Measurements from ENCODE around the gene KCNK13.
"Not testable (repeated sequence)": the region's sequence is repeated elsewhere in the genome, so short reads cannot be mapped to it uniquely, and the experiment has no call there.

Gene KCNK13

GRCh38 chr14:90228478-90228877 is 166.7 kb downstream of the KCNK13 start:
- TF ChIP-seq, protein P1, sequence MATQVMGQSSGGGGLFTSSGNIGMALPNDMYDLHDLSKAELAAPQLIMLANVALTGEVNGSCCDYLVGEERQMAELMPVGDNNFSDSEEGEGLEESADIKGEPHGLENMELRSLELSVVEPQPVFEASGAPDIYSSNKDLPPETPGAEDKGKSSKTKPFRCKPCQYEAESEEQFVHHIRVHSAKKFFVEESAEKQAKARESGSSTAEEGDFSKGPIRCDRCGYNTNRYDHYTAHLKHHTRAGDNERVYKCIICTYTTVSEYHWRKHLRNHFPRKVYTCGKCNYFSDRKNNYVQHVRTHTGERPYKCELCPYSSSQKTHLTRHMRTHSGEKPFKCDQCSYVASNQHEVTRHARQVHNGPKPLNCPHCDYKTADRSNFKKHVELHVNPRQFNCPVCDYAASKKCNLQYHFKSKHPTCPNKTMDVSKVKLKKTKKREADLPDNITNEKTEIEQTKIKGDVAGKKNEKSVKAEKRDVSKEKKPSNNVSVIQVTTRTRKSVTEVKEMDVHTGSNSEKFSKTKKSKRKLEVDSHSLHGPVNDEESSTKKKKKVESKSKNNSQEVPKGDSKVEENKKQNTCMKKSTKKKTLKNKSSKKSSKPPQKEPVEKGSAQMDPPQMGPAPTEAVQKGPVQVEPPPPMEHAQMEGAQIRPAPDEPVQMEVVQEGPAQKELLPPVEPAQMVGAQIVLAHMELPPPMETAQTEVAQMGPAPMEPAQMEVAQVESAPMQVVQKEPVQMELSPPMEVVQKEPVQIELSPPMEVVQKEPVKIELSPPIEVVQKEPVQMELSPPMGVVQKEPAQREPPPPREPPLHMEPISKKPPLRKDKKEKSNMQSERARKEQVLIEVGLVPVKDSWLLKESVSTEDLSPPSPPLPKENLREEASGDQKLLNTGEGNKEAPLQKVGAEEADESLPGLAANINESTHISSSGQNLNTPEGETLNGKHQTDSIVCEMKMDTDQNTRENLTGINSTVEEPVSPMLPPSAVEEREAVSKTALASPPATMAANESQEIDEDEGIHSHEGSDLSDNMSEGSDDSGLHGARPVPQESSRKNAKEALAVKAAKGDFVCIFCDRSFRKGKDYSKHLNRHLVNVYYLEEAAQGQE (IDR thresholded peaks at IDR 0.05; ENCODE audit: insufficient replicate concordance, low read depth) = no peak
- TF ChIP-seq POLR2AphosphoS5 (IDR thresholded peaks at IDR 0.05; ENCODE audit: low read depth) (no peak), GABPA (IDR thresholded peaks at IDR 0.05; ENCODE audit: low read depth) (no peak), SPI1 (IDR thresholded peaks at IDR 0.05; ENCODE audit: borderline replicate concordance, low read depth) (no peak)
- TF ChIP-seq, protein P2, sequence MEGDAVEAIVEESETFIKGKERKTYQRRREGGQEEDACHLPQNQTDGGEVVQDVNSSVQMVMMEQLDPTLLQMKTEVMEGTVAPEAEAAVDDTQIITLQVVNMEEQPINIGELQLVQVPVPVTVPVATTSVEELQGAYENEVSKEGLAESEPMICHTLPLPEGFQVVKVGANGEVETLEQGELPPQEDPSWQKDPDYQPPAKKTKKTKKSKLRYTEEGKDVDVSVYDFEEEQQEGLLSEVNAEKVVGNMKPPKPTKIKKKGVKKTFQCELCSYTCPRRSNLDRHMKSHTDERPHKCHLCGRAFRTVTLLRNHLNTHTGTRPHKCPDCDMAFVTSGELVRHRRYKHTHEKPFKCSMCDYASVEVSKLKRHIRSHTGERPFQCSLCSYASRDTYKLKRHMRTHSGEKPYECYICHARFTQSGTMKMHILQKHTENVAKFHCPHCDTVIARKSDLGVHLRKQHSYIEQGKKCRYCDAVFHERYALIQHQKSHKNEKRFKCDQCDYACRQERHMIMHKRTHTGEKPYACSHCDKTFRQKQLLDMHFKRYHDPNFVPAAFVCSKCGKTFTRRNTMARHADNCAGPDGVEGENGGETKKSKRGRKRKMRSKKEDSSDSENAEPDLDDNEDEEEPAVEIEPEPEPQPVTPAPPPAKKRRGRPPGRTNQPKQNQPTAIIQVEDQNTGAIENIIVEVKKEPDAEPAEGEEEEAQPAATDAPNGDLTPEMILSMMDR (IDR thresholded peaks at IDR 0.05; ENCODE audit: insufficient read depth, low read length) = no peak
- Histone ChIP-seq H3K27me3 (ENCODE audit: insufficient read depth, poor library complexity, severe bottlenecking) (no peaks in the 10 kb centered on the region), H3K4me3 (replicated peaks; ENCODE audit: insufficient read depth, low read length) (no peak overlapping the region), H3K27ac (replicated peaks) (no peak overlapping the region)
- no peak for DNase-seq (ENCODE audit: low read depth in 1 of 2, low spot score in 1 of 2)

DNA sequence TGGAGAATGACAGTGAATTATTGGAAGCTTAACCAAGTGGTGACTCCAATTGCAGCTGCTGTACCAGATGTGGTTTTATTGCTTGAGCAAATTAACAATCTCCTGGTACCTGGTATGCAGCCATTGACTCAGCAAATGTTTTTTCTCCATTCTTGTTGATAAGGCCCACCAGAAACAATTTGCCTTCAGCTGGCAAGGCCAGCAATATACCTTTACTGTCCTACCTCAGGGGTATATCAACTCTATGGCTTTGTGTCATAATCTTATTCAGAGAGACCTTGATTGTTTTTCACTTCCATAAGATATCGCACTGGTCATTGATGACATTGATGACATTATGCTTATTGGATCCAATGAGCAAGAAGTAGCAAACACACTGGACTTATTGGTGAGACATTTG is 168.1 kb downstream of the KCNK13 start:
- H3K27ac ChIP-seq (replicated peaks); DNase-seq (ENCODE audit: low read depth in 1 of 2, low spot score in 1 of 2); H3K27me3 ChIP-seq (ENCODE audit: insufficient read depth, poor library complexity, severe bottlenecking); H3K4me3 ChIP-seq (replicated peaks; ENCODE audit: insufficient read depth, low read length): not testable (repeated sequence)
